GM19193 (cell line): ENCODE results near the gene UIMC1.

Experiments used
- POLR2A ChIP-seq: IDR thresholded peaks from 4 replicates; pipeline ENCODE4 v1.6.1; 2011; ENCODE audit not compliant: insufficient read depth, insufficient read length; ENCODE audit errors: extremely low read depth

UIMC1 gene

DNA sequence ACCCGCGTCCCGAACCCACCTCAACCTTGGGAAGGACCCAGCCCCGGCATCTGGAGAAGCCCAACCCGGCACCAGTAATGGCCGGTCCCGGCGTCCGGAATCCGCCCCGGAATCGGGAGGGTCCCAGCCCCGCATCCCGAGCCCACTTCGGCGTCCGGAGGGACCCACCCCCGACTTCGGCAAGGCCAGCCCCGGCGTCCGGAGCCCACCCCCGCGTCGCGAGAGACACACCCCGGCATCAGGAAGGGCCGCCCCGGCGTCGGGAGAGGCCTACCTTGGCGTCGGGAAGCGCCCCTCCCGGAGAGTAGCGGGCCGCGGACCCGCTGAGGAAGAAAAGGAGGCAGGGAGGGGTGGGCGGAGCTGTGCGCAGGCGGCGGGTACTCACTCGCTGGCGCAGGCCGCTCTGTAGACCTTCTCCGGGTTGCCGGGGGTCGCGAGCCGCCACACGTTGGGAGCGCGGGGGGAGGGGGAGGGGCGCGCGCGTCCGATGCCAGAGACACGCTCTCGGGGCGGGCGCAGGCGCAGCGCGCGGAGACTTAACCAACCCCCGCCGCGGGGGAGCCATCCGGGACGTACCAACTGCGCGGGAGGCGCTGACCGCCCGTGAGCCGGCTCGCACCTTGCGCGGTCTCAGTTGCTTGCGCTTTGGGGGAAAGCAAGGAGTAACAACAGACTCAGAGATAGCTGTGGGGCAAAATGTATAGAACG lies at the start of gene UIMC1:
Gene UIMC1 (minus strand): TSS at position 515 of the 708 bp plus-strand sequence. CDS start 24,164 bp downstream, outside the sequence.
- peak; percentile 74 for TF ChIP-seq POLR2A

DNA sequence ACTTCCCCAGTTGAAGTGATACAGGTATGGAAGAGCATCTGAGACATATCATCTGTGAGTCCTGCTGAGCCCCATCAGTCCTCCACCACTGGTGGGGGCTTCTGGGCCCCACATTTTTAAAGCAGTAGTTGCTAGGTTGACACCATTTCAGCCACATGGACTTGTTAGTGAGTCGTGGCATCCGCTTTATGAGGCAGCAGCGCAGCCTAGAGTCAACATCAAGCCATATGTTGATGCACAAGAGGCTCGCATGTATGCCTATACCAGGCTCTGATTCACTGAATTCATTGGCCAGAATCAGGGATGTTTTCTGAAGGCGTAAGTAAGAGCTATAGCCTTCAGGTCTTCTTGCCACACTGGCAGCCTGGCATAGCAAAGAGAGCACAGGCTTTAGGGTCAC lies 42.7 kb upstream of the UIMC1 start:
- TF ChIP-seq POLR2A: no peak

DNA sequence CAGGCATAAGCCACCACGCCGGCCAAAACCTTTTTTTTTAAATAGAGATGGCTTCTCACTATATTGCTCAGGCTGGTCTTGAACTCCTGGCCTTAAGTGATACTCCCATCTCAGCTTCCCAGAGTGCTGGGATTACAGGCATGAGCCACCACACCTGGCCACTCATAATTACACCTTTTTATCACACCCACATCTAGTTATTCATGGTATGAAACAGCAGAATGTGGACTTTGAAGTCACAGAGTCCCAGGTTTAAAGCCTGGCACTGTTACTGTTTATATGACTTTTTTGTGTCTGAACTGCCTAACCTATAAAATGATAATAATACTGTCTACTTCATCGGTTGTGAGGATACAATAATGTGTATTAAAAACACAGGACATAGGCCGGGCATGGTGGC lies 39.1 kb upstream of the UIMC1 start:
- no peak for TF ChIP-seq POLR2A

DNA sequence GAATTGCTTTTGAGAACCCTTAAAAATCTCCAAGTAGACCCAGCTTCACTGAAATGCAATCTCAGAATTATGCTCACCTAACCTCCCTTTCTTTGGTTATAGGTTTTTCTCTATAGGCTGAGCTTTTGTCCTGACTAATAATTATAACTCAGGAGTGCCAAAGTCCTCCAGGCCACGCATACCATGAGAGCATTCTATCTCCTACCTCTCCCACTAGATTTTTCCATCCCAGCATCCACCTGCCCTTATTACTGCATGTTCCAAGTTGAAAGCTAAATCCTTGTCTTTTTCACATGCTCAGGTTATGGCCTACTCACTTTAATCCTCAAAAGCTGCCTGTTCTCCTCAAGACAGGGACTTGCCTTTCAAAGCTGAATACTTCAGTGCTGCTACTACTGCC lies 38.1 kb upstream of the UIMC1 start:
- no peak for TF ChIP-seq POLR2A

DNA sequence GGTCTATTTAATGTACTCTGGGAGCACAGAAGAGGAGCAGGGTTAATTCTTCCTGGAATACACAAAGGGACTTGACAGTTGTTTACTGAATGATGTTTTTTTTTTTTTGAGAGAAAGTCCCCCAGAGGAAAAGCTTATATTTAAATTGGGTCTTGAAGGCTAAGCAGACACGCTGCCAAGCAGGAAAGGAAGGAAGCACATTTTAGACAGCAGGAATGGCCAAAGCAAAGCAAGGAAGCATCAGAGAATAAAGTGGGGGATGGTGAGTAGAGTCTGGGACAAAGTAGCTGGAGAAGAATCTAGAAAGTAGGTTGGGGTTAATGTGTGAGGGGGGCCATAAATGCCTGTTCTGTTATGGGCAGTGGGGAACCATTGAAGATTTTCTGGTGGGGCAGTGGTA lies 37.4 kb upstream of the UIMC1 start:
- TF ChIP-seq POLR2A: no peak

DNA sequence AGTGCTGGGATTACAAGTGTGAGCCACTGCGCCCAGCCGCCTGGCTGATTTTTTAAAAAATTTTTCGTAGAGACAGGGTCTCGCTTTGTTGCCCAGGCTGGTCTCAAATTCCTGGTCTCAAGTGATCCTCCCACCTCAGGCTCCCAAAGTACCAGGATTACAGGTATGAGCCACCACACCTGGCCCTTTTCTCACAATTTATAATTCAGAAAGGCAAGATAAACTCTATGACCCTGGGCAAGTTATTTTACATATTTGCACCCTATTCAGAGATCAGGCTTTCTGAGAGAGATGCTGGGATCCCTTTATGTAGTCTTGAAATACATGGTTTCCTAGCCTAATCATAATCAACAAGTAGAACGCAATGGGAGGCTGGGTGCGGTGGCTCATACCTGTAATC lies 36.5 kb upstream of the UIMC1 start:
- TF ChIP-seq POLR2A: no peak

DNA sequence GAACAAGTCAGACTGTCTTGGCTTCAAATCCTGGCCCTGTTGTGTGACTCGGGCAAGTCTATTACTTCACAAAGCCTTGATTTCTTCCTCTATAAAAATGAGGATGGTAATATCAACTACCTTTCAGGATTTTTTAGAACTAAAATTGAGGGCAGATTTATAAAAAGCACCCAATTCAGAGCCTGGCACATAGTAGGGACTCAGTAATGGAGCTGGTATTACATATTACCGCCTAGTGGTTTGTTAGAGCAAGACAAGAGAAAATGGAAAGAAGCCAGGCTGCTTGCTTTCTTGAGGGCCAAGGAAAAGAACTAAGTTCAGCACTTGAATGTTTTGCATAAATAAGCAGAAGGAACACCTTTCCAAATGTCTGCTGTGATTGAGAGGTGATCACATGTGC lies 35.4 kb upstream of the UIMC1 start:
- no peak for TF ChIP-seq POLR2A

DNA sequence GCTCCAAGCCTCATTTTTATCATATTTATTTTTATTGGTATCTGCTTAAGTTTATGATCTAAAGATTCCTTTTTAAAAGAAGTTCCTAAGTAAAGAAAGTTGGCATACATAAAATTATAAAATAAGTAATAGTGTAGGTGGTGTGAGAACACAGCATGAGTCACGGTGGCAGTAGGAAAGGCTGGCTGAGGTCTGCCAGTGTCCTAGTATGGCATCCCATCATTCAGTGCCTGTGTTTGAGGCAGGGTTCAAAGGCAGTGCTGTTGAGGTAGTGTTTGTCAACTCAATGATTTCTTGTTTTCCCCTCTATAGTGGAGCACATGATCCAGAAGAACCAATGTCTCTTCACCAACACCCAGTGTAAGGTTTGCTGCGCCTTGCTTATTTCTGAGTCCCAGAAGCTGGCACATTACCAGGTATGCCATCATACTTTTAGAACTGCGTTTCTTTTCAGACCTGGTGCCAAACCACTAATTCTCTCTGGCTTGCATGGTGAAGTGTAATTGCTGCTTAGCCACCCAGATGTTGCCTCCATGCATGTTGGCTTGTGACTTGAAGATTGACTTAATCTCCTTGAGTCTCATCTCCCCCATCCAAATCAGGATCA lies 34.3 kb upstream of the UIMC1 start:
- no peak for TF ChIP-seq POLR2A

DNA sequence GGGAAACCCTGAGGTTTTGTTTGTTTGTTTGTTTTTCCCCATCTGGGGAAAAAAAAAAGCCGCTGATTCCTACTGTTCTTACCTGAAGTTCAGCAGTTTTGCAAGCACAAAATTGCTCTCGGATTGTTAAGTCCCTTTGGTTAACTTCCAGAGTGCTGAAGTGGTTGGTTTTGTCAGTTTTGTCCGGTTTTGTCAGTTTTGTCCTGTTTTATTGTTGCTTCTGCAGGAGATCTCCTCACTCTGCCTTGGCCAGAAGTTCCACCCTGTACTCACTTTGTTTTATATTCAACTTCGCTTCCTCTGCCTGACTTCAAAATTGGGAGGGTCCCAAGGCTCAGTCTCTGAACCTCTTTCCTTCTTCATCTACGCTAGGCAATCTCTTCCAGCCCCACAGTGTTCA lies 30.3 kb upstream of the UIMC1 start:
- TF ChIP-seq POLR2A: no peak

DNA sequence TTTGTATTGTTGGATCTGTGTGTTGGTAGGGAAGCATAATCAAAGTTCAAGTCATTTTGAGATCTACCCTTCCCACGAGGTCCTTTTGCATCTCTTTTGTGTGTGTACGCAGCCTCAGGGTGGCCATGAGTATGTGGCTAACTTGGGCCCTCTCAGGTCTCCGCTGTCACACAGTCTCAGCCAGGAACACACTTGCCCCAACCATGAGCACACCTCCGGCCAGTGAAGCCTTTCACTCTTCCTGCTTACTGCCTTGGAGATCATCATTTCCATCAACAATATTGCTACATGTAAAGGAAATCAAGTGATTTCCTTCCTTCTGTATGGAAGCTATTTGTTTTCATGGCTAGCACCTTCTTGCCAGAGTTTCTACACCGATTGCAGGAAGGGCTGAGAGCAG lies 29.9 kb upstream of the UIMC1 start:
- TF ChIP-seq POLR2A: no peak

DNA sequence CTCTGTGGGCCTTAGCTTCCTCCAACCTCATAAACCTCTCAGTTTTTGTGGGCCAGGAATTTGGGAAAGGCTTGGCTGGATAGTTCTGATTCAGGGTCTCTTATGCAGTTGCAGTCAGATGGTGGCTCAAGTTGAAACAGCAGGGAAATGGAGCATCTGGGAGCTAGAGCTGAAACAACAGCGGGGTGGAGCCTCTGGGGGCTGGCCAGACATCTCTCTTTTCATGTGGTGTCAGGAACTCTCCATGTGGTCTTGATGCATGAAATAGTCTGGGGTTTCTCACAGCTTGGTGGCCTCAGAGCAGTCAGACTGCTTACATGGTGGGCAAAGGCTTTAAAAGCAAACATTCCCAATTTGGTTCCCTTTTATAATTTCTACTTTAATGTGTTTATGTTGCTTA lies 29.4 kb upstream of the UIMC1 start:
- TF ChIP-seq POLR2A: no peak

DNA sequence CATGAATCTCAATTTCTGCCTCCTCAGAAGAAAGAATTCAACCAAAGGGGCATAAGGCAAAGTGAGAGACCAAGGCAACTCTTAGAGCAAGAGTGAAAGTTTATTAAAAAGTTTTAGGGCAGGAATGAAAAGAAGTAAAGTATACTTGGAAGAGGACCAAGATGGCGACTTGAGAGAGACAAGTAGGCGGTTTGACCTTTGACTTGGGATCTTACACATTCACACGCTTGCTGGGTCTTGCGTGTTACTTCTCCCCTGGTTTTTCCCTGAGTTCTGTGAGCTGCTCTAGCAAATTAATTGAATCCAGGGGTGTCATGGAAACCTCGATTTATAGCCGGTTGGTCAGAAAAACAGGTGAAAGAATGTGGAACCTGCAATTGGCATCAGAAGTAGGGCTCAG lies 22.9 kb upstream of the UIMC1 start:
- TF ChIP-seq POLR2A: no peak

DNA sequence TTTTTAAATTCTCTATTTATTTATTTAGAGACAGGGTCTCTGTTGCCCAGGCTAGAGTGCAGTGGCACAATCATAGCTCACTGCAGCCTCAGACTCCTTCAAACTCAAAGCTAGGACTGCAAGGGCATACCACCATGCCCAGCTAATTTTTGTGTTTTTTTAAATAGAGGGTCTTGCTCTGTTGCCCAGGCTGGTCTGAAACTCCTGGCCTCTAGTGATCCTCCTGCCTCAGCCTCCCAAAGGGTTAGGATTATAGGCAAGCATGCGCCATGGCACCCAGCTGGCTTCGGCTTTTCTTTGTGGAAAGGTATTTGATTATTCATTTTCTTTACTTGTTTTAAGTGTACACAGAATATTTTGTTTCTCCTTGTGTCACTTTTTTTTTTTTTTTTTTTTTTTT lies 21.1 kb upstream of the UIMC1 start:
- TF ChIP-seq POLR2A: no peak

DNA sequence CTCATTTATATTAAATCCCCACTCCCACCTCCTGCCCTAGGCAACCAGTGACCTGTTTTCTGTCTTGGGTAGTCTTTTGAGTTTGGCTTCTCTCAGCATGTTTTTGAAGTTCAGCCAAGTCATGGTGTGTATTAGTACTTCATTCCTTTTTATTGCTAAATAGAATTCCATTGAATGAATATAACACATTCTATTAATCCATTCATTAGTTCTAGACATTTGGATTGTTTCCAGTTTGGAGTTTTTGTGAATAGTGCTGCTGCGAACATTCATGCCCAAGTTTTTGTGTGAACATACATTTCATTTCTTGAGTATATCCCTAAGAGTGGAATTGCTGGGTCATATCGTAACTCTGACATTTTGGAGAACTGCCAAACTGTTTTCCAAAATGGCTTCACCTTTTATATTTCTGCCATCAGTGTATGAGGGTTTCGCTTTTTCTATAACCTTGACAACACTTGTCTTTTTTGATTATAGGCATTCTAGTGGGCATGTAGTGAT lies 18.6 kb upstream of the UIMC1 start:
- TF ChIP-seq POLR2A: no peak

DNA sequence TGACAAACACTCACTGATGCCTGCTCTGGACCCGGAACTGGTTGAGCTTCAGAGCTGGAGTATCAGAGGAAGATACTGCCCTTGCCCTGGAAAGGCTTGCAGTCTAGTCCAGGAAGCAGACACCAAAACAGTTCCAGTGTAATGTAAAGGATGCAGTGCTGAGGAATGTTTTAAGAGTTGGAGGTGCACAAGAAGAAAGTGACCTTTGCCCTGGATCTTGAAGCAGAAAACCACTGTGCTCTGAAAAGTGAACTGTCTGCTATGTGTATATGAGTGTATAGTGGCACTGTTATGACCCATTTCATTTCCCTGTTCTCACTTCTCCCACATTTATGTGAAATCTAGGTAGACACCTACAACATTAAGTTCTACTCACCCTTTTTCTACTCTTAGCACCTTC lies 18.0 kb upstream of the UIMC1 start:
- no peak for TF ChIP-seq POLR2A

DNA sequence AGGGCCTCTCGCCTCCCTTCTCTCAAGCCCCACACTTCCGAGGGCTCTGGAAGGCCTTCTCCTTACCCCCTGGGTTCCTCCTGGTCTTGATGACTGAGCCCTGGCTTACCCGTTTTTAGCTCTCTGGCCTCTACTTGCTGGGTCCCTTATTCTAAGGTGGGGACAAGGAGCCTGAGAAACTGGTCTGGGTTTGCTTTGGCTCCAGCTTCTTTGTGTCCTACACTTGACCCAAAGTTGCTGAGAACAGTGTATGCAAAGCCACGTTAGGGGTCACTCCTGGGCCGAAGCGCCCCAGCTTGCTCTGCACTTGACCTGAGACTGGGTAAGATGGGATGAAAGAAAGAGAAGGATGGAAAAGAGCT lies 16.7 kb upstream of the UIMC1 start:
- no peak for TF ChIP-seq POLR2A
